Measurements from ENCODE around the gene EHMT2. TPM values are rescaled to one million over a fixed set of nuclear protein-coding genes. Genes with fewer than 3 reads are reported as not detected.
"Not testable (repeated sequence)": the region's sequence is repeated elsewhere in the genome, so short reads cannot be mapped to it uniquely, and the experiment has no call there.

EHMT2 gene
- polyA plus RNA-seq, 3 donors: 9.9 to 52.8 (median 16.0) TPM

DNA sequence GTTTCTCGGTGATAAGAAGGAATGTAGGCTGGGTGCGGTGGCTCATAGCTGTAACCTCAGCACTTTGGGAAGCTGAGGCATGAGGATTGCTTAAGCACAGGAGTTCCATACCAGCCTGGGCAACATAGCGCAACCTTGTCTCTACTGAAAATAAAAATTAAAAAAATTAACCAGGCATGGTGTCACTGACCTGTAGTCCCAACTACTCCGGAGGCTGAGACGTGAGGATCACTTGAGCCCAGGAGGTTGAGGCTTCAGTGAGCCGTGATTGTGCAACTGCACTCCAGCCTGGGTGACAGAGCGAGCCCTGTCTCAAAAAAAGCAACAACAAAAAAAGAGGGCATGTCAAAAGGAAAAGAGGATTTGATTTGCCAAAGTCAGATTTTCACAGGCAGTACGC lies 38.8 kb downstream of the EHMT2 start:
- H3K9ac ChIP-seq (ENCODE audit: insufficient read depth, low read length, poor library complexity, severe bottlenecking): no peak overlapping the region
- H3K4me3 ChIP-seq (replicated peaks in 1 of 3; ENCODE audit: low read depth in 2 of 3, low read length in 3 of 3): no peak overlapping the region
- no peaks in the 10 kb centered on the region for H3K27me3 ChIP-seq (ENCODE audit: control insufficient read depth in 2 of 2, insufficient read depth in 2 of 2, low read length in 2 of 2)
- no peak overlapping the region for H3K27ac ChIP-seq (ENCODE audit: low read depth in 1 of 2, low read length in 2 of 2)
- peaks cover 6% of the 10 kb centered on the region for H4K20me1 ChIP-seq (ENCODE audit: insufficient read depth, low read length)
- H3K36me3 ChIP-seq (replicated peaks in 1 of 2; ENCODE audit: control insufficient read depth in 1 of 2, insufficient read depth in 2 of 2, low read length in 2 of 2): peaks cover 36 to 47% of the 10 kb centered on the region in 2 donors
- Mint-ChIP-seq H3K27ac (peak overlapping the region in 1 of 7 donors; percentile 24), H3K4me3 (no peak overlapping the region), H3K4me1 (peaks cover 17% of the 10 kb centered on the region), H3K36me3 (peaks cover 35 to 61% of the 10 kb centered on the region in 2 donors), H3K9me3 (peaks cover 0 to 5% (median 0%) of the 10 kb centered on the region in 7 donors), H3K27me3 (ENCODE audit: low read depth in 3 of 3) (peaks cover 0 to 2% (median 1%) of the 10 kb centered on the region in 3 donors)
- H3K4me2 ChIP-seq (replicated peaks; ENCODE audit: extremely low read depth, low read length, poor library complexity, severe bottlenecking): no peak overlapping the region
- no peak overlapping the region for H2AFZ ChIP-seq (ENCODE audit: insufficient read depth, low read depth, low read length, poor library complexity, severe bottlenecking)
- TF ChIP-seq, protein P1, sequence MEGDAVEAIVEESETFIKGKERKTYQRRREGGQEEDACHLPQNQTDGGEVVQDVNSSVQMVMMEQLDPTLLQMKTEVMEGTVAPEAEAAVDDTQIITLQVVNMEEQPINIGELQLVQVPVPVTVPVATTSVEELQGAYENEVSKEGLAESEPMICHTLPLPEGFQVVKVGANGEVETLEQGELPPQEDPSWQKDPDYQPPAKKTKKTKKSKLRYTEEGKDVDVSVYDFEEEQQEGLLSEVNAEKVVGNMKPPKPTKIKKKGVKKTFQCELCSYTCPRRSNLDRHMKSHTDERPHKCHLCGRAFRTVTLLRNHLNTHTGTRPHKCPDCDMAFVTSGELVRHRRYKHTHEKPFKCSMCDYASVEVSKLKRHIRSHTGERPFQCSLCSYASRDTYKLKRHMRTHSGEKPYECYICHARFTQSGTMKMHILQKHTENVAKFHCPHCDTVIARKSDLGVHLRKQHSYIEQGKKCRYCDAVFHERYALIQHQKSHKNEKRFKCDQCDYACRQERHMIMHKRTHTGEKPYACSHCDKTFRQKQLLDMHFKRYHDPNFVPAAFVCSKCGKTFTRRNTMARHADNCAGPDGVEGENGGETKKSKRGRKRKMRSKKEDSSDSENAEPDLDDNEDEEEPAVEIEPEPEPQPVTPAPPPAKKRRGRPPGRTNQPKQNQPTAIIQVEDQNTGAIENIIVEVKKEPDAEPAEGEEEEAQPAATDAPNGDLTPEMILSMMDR (IDR thresholded peaks at IDR 0.05): no peak
- H3K9me3 ChIP-seq (replicated peaks in 1 of 2; ENCODE audit: control insufficient read depth in 1 of 2, insufficient read depth in 1 of 2, low read length in 2 of 2): no peaks in the 10 kb centered on the region
- H3K79me2 ChIP-seq (ENCODE audit: insufficient read depth, low read length): peaks cover 16% of the 10 kb centered on the region
- peaks cover 16 to 18% of the 10 kb centered on the region in 2 donors for H3K4me1 ChIP-seq (ENCODE audit: control insufficient read depth in 1 of 2, insufficient read depth in 2 of 2, low read length in 2 of 2)
- no peak for DNase-seq
- WGBS (ENCODE audit: insufficient coverage): 73% methylated on average over 3 of the region's 8 CpGs
- intact Hi-C loops (cut with micrococcal nuclease): no loop called here

GRCh38 chr6:31857774-31858173 lies 39.7 kb downstream of the EHMT2 start:
- H4K20me1 ChIP-seq (ENCODE audit: insufficient read depth, low read length); H3K27me3 ChIP-seq (ENCODE audit: control insufficient read depth in 2 of 2, insufficient read depth in 2 of 2, low read length in 2 of 2); H3K27ac ChIP-seq (ENCODE audit: low read depth in 1 of 2, low read length in 2 of 2); DNase-seq; H3K27me3 Mint-ChIP-seq (ENCODE audit: low read depth in 3 of 3); H3K4me3 ChIP-seq (replicated peaks in 1 of 3; ENCODE audit: low read depth in 2 of 3, low read length in 3 of 3); H3K4me3 Mint-ChIP-seq; H3K4me2 ChIP-seq (replicated peaks; ENCODE audit: extremely low read depth, low read length, poor library complexity, severe bottlenecking); H3K27ac Mint-ChIP-seq; H3K9ac ChIP-seq (ENCODE audit: insufficient read depth, low read length, poor library complexity, severe bottlenecking); H2AFZ ChIP-seq (ENCODE audit: insufficient read depth, low read depth, low read length, poor library complexity, severe bottlenecking); intact Hi-C loops (cut with micrococcal nuclease); H3K9me3 ChIP-seq (replicated peaks in 1 of 2; ENCODE audit: control insufficient read depth in 1 of 2, insufficient read depth in 1 of 2, low read length in 2 of 2); H3K9me3 Mint-ChIP-seq: not testable (repeated sequence)
- Histone ChIP-seq H3K36me3 (replicated peaks in 1 of 2; ENCODE audit: control insufficient read depth in 1 of 2, insufficient read depth in 2 of 2, low read length in 2 of 2) (peaks cover 36 to 47% of the 10 kb centered on the region in 2 donors), H3K4me1 (ENCODE audit: control insufficient read depth in 1 of 2, insufficient read depth in 2 of 2, low read length in 2 of 2) (peaks cover 9 to 11% of the 10 kb centered on the region in 2 donors), H3K79me2 (ENCODE audit: insufficient read depth, low read length) (peaks cover 16% of the 10 kb centered on the region)
- WGBS (ENCODE audit: insufficient coverage): 100% methylated on average over 6 of the region's 8 CpGs
- peaks cover 13% of the 10 kb centered on the region for H3K4me1 Mint-ChIP-seq
- H3K36me3 Mint-ChIP-seq: peaks cover 35 to 63% of the 10 kb centered on the region in 2 donors

- H3K79me2 ChIP-seq (ENCODE audit: insufficient read depth, low read length); DNase-seq; H3K9me3 Mint-ChIP-seq; H3K4me1 Mint-ChIP-seq; H3K4me2 ChIP-seq (replicated peaks; ENCODE audit: extremely low read depth, low read length, poor library complexity, severe bottlenecking); H3K9me3 ChIP-seq (replicated peaks in 1 of 2; ENCODE audit: control insufficient read depth in 1 of 2, insufficient read depth in 1 of 2, low read length in 2 of 2); H3K4me3 Mint-ChIP-seq; H3K4me1 ChIP-seq (ENCODE audit: control insufficient read depth in 1 of 2, insufficient read depth in 2 of 2, low read length in 2 of 2); H3K27ac ChIP-seq (ENCODE audit: low read depth in 1 of 2, low read length in 2 of 2); H3K27ac Mint-ChIP-seq; H3K27me3 ChIP-seq (ENCODE audit: control insufficient read depth in 2 of 2, insufficient read depth in 2 of 2, low read length in 2 of 2); H4K20me1 ChIP-seq (ENCODE audit: insufficient read depth, low read length); H2AFZ ChIP-seq (ENCODE audit: insufficient read depth, low read depth, low read length, poor library complexity, severe bottlenecking); H3K4me3 ChIP-seq (replicated peaks in 1 of 3; ENCODE audit: low read depth in 2 of 3, low read length in 3 of 3); H3K27me3 Mint-ChIP-seq (ENCODE audit: low read depth in 3 of 3); H3K36me3 ChIP-seq (replicated peaks in 1 of 2; ENCODE audit: control insufficient read depth in 1 of 2, insufficient read depth in 2 of 2, low read length in 2 of 2); H3K9ac ChIP-seq (ENCODE audit: insufficient read depth, low read length, poor library complexity, severe bottlenecking); intact Hi-C loops (cut with micrococcal nuclease): not testable (repeated sequence)
- WGBS (ENCODE audit: insufficient coverage): 93% methylated on average over 19 of the region's 35 CpGs
- peaks cover 4 to 23% of the 10 kb centered on the region in 2 donors for H3K36me3 Mint-ChIP-seq
Measured at GRCh38 chr6:31851980-31852718, 45.3 kb downstream of the EHMT2 start.

All from CD14-positive monocyte (primary cell).